HepG2 (cell line): ENCODE data around the gene CLCA2. TPM values are rescaled to one million over a fixed set of nuclear protein-coding genes. Genes with fewer than 3 reads are reported as not detected.

Source experiments
- ATAC-seq: fragments of 200-7000 bp; cut with Tn5 transposase; 3 replicates; pipeline ENCODE4 v1.9.1; 2020; ENCODE audit warnings: mild to moderate bottlenecking, moderate library complexity
- BruUV-seq: library from RNA; stranded (reverse); fragments of 400-500 nt; replicated peaks from 2 replicates; lab custom pipeline; 2021; lab: Mats Ljungman, UMichigan
- CTCF ChIA-PET: fragments of 300-600 bp; formaldehyde crosslinking; extraction: SDS; loops from one replicate; lab custom pipeline; 2021; ENCODE audit warnings: low total read pairs, inconsistent platforms, low intra/inter-chr PET ratio; lab: Yijun Ruan, JAX
- POLR2A ChIA-PET: fragments of 350-600 bp; sonication (Branson Sonifier 250); formaldehyde crosslinking; loops from one replicate; lab custom pipeline; 2020; ENCODE audit warnings: antibody characterized with exemption, inconsistent platforms; lab: Yijun Ruan, JAX
- DNase-seq: peaks from one replicate; pipeline ENCODE4 v3.0.0-alpha.2; 2015; ENCODE audit warnings: low spot score
- FAIRE-seq: peaks from 3 replicates; lab custom pipeline; 2011; peaks lifted over from hg19 to GRCh38; lab: Jason Lieb, UNC
- H2AFZ ChIP-seq: one replicate; pipeline ENCODE4 v1.6.1; 2011; ENCODE audit warnings: low read length, inconsistent platforms
- H3K27ac ChIP-seq: fragments of 300-600 bp; 3 replicates; pipeline ENCODE4 v1.8.0; 2011; ENCODE audit warnings: mixed run types, mild to moderate bottlenecking, mixed read lengths, low read length, inconsistent platforms; ENCODE audit not compliant: insufficient read depth; ENCODE audit errors: extremely low read length
- H3K27me3 ChIP-seq, 2 experiments: fragments of 200-600 bp in 1 of 2; 2 replicates in 1 of 2; 3 replicates in 1 of 2; pipeline versions ENCODE4 v1.6.0 to v1.8.0; 2011; ENCODE audit warnings: low read length in 2 of 2, mild to moderate bottlenecking in 2 of 2, moderate library complexity in 2 of 2, inconsistent platforms in 1 of 2; ENCODE audit not compliant: insufficient read depth in 2 of 2, control insufficient read depth in 1 of 2
- H3K36me3 ChIP-seq, 2 experiments: fragments of 200-600 bp in 1 of 2; replicated peaks in 1 of 2; 2 replicates in 1 of 2; 3 replicates in 1 of 2; pipeline versions ENCODE4 v1.5.1 to v1.8.0; 2011; ENCODE audit warnings: low read length in 2 of 2, inconsistent platforms in 1 of 2; ENCODE audit not compliant: insufficient read depth in 2 of 2, control insufficient read depth in 1 of 2
- H3K4me1 ChIP-seq: 2 replicates; pipeline ENCODE4 v1.5.1; 2012; ENCODE audit warnings: low read length, inconsistent platforms; ENCODE audit not compliant: insufficient read depth
- H3K4me2 ChIP-seq: 2 replicates; pipeline ENCODE4 v1.6.0; 2011; ENCODE audit warnings: low read depth, low read length, inconsistent platforms
- H3K4me3 ChIP-seq, 3 experiments: fragments of 200-600 bp in 1 of 3; sonication (generic), shearing (Covaris generic) in 1 of 3; replicated peaks in 1 of 3; 2 replicates each; pipeline ENCODE4 v1.5.1; 2011 to 2016; ENCODE audit warnings: low read length in 3 of 3, inconsistent platforms in 2 of 3, low read depth in 2 of 3, mild to moderate bottlenecking in 2 of 3, control low read depth in 1 of 3, mixed read lengths in 1 of 3; ENCODE audit not compliant: insufficient read depth in 1 of 3
- H3K79me2 ChIP-seq: one replicate; pipeline ENCODE4 v1.6.1; 2011; ENCODE audit warnings: low read length, inconsistent platforms; ENCODE audit not compliant: insufficient read depth
- H3K9ac ChIP-seq: 2 replicates; pipeline ENCODE4 v1.6.0; 2011; ENCODE audit warnings: mild to moderate bottlenecking, low read depth, low read length, inconsistent platforms; ENCODE audit not compliant: insufficient read depth
- H3K9me3 ChIP-seq: 2 replicates; pipeline ENCODE4 v1.5.1; 2012; ENCODE audit warnings: mild to moderate bottlenecking, low read length
- H4K20me1 ChIP-seq: 2 replicates; pipeline ENCODE4 v1.6.0; 2011; ENCODE audit warnings: inconsistent platforms, mild to moderate bottlenecking, low read length, moderate library complexity; ENCODE audit not compliant: insufficient read depth
- KMT2B ChIP-seq: IDR thresholded peaks from 2 replicates; pipeline ENCODE4 v1.6.1; 2016; ENCODE audit warnings: missing genetic modification reagents, missing compliant biosample characterization
- TP53 ChIP-seq: sonication (generic); formaldehyde crosslinking; conservative IDR thresholded peaks from 2 replicates; pipeline ENCODE4 v1.4.0; 2020; ENCODE audit warnings: missing genetic modification reagents
- ZNF235 ChIP-seq: sonication (generic); formaldehyde crosslinking; IDR thresholded peaks from 2 replicates; pipeline ENCODE4 v1.8.1; 2023; ENCODE audit warnings: mild to moderate bottlenecking, missing genetic modification reagents, borderline replicate concordance
- ZNF670 ChIP-seq: sonication (generic); formaldehyde crosslinking; IDR thresholded peaks from 2 replicates; pipeline ENCODE4 v1.8.0; 2022; ENCODE audit warnings: mild to moderate bottlenecking, missing genetic modification reagents, borderline replicate concordance
- WGBS: methylation state at CpG from one replicate; pipeline ENCODE4 v1.1.6; 2017; ENCODE audit warnings: low lambda C conversion rate; 5-methylcytosine and 5-hydroxymethylcytosine counted together
- in situ Hi-C: cut with HindIII; loops from 2 replicates; pipeline ENCODE4 v1.10.0; 2017; ENCODE audit warnings: low pct_unique_long_range_greater_than_20kb; ENCODE audit not compliant: extremely low pct_ligation_motif_present
- intact Hi-C: fragments of 100-400 bp; cut with micrococcal nuclease; formaldehyde crosslinking; loops from one replicate; pipeline ENCODE4 v1.10.0; 2022; ENCODE audit not compliant: unreplicated experiment
- polyA plus RNA-seq, 8 experiments: library from polyadenylated mRNA; depleted of rRNA in 3 of 8; stranded (reverse) in 7 of 8; unstranded in 1 of 8; fragments of >200 nt; fragmentation: Illumina TruSeq in 4 of 8; extraction: Trizol in 4 of 8; gene quantifications; 2 replicates each; pipeline versions ENCODE4 v1.2.1 to v1.2.3, GENCODE V29; 2011 to 2016; ENCODE audit warnings: low read depth in 4 of 8, missing spikeins in 1 of 8, mixed read lengths in 1 of 8; ENCODE audit not compliant: insufficient read depth in 1 of 8
- total RNA-seq, 5 experiments: library from RNA; depleted of rRNA; stranded (reverse); fragments of >200 nt; fragmentation: Illumina TruSeq; extraction: Trizol; gene quantifications; 2 replicates each; pipeline ENCODE4 v1.2.3, GENCODE V29; 2016; ENCODE audit warnings: low read depth in 1 of 5
- TF ChIP-seq, protein P1 (sequence below): sonication (generic); formaldehyde crosslinking; IDR thresholded peaks from 2 replicates; pipeline ENCODE4 v1.4.0; 2020; ENCODE audit warnings: mild to moderate bottlenecking, missing genetic modification reagents
- TF ChIP-seq, protein P2 (sequence below): IDR thresholded peaks from 2 replicates; pipeline ENCODE4 v1.6.1; 2016
- TF ChIP-seq, protein P3 (sequence below): sonication (generic); formaldehyde crosslinking; conservative IDR thresholded peaks from 2 replicates; pipeline ENCODE4 v1.4.0; 2020; ENCODE audit warnings: missing genetic modification reagents
- TF ChIP-seq, protein P4 (sequence below), 2 experiments: sonication (generic) in 1 of 2; formaldehyde crosslinking in 1 of 2; IDR thresholded peaks; 2 replicates each; pipeline versions ENCODE4 v1.5.1 to v1.6.1; 2011 to 2020; ENCODE audit warnings: borderline replicate concordance in 1 of 2, low read depth in 1 of 2, low read length in 1 of 2, mild to moderate bottlenecking in 1 of 2, missing genetic modification reagents in 1 of 2, moderate library complexity in 1 of 2
- TF ChIP-seq, protein P5 (sequence below): fragments of 450-650 bp; IDR thresholded peaks from 2 replicates; pipeline ENCODE4 v1.6.1; 2016

The CLCA2 gene
- total and polyA plus RNA-seq, 2 of the 13 experiments (the other 11 are each of a cell fraction or from before 2014, with no cell fraction given), result not detected

DNA sequence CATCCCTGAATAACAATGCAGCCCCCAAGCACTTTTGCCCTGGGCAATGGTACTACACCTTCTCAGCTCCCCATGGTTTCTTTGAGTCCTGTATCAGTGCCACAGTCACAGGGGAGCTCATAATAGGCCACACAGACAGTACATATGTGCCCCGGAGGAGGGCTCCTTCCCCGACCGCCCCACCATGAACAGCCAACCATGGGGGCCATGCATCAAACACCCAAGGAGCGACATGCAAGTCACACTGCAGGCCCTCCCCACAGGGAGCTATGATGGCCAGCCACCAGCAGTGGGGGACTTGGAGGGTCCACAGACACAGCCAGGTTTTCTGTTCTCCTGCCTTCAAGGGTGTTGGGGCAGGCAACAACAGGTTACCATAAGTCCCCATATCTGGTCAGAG lies 13.1 kb upstream of the CLCA2 start (continued):
- TF ChIP-seq, protein P1, sequence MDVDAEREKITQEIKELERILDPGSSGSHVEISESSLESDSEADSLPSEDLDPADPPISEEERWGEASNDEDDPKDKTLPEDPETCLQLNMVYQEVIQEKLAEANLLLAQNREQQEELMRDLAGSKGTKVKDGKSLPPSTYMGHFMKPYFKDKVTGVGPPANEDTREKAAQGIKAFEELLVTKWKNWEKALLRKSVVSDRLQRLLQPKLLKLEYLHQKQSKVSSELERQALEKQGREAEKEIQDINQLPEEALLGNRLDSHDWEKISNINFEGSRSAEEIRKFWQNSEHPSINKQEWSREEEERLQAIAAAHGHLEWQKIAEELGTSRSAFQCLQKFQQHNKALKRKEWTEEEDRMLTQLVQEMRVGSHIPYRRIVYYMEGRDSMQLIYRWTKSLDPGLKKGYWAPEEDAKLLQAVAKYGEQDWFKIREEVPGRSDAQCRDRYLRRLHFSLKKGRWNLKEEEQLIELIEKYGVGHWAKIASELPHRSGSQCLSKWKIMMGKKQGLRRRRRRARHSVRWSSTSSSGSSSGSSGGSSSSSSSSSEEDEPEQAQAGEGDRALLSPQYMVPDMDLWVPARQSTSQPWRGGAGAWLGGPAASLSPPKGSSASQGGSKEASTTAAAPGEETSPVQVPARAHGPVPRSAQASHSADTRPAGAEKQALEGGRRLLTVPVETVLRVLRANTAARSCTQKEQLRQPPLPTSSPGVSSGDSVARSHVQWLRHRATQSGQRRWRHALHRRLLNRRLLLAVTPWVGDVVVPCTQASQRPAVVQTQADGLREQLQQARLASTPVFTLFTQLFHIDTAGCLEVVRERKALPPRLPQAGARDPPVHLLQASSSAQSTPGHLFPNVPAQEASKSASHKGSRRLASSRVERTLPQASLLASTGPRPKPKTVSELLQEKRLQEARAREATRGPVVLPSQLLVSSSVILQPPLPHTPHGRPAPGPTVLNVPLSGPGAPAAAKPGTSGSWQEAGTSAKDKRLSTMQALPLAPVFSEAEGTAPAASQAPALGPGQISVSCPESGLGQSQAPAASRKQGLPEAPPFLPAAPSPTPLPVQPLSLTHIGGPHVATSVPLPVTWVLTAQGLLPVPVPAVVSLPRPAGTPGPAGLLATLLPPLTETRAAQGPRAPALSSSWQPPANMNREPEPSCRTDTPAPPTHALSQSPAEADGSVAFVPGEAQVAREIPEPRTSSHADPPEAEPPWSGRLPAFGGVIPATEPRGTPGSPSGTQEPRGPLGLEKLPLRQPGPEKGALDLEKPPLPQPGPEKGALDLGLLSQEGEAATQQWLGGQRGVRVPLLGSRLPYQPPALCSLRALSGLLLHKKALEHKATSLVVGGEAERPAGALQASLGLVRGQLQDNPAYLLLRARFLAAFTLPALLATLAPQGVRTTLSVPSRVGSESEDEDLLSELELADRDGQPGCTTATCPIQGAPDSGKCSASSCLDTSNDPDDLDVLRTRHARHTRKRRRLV (CRISPR knock-in tag), result no peak
- TF ChIP-seq, protein P2, sequence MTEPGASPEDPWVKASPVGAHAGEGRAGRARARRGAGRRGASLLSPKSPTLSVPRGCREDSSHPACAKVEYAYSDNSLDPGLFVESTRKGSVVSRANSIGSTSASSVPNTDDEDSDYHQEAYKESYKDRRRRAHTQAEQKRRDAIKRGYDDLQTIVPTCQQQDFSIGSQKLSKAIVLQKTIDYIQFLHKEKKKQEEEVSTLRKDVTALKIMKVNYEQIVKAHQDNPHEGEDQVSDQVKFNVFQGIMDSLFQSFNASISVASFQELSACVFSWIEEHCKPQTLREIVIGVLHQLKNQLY (CRISPR knock-in tag), result no peak
- TF ChIP-seq ZNF235, result no peak
- TF ChIP-seq KMT2B, result no peak
- TF ChIP-seq, protein P3, sequence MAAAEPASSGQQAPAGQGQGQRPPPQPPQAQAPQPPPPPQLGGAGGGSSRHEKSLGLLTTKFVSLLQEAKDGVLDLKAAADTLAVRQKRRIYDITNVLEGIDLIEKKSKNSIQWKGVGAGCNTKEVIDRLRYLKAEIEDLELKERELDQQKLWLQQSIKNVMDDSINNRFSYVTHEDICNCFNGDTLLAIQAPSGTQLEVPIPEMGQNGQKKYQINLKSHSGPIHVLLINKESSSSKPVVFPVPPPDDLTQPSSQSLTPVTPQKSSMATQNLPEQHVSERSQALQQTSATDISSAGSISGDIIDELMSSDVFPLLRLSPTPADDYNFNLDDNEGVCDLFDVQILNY (CRISPR knock-in tag), result no peak

DNA sequence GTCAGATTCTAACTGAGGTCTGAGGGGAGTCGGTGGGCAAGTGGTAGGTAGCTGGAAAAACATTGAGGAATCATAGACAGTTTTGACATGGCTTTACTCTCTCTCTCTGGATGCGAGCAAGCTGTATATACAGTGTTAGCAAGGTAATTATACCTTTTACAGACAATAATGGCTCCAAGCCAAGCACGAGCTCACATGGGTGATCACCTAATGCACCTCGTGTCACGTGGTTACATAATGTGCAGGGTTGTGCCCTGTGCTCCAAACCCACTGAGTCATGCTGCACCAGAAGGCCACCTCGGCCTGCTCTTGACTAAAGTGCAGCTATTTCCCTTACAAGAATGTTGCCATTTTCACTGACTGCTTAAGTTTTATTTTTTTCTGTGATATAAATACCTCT lies 7.6 kb upstream of the CLCA2 start:
- WGBS, result 7% methylated on average over 6 of the region's 6 CpGs
- H3K4me2 ChIP-seq, result no peak overlapping the region
- intact Hi-C loops, result no loop called here
- POLR2A ChIA-PET, result no interaction called here
- H3K9me3 ChIP-seq, result no peaks in the 10 kb centered on the region
- no TSS peak for BruUV-seq
- FAIRE-seq (no peak), DNase-seq (no peak), ATAC-seq (no peak)
- H2AFZ ChIP-seq, result no peak overlapping the region
- H3K4me3 ChIP-seq, result no peak overlapping the region
- no peaks in the 10 kb centered on the region for H3K79me2 ChIP-seq
- no peaks in the 10 kb centered on the region for H4K20me1 ChIP-seq
- CTCF ChIA-PET, result no interaction called here
- in situ Hi-C loops, result no loop called here
- H3K36me3 ChIP-seq, result no peaks in the 10 kb centered on the region
- H3K9ac ChIP-seq, result no peak overlapping the region
- H3K4me1 ChIP-seq, result no peaks in the 10 kb centered on the region
- TF ChIP-seq TP53 (CRISPR knock-in tag), result no peak
- TF ChIP-seq ZNF670 (CRISPR knock-in tag), result no peak
- TF ChIP-seq, protein P4, sequence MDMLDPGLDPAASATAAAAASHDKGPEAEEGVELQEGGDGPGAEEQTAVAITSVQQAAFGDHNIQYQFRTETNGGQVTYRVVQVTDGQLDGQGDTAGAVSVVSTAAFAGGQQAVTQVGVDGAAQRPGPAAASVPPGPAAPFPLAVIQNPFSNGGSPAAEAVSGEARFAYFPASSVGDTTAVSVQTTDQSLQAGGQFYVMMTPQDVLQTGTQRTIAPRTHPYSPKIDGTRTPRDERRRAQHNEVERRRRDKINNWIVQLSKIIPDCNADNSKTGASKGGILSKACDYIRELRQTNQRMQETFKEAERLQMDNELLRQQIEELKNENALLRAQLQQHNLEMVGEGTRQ (IDR thresholded peaks at IDR 0.05; ENCODE audit: low read depth, low read length), result peak; percentile 48; the same call in 1 of the 2 replicates
- TF ChIP-seq, protein P4 (CRISPR knock-in tag; IDR thresholded peaks at IDR 0.05; ENCODE audit: borderline replicate concordance), result no peak
- TF ChIP-seq, protein P5, sequence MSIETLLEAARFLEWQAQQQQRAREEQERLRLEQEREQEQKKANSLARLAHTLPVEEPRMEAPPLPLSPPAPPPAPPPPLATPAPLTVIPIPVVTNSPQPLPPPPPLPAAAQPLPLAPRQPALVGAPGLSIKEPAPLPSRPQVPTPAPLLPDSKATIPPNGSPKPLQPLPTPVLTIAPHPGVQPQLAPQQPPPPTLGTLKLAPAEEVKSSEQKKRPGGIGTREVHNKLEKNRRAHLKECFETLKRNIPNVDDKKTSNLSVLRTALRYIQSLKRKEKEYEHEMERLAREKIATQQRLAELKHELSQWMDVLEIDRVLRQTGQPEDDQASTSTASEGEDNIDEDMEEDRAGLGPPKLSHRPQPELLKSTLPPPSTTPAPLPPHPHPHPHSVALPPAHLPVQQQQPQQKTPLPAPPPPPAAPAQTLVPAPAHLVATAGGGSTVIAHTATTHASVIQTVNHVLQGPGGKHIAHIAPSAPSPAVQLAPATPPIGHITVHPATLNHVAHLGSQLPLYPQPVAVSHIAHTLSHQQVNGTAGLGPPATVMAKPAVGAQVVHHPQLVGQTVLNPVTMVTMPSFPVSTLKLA, result peak; percentile 73
- TF ChIP-seq, all 625 proteins: peak for 2
- H3K27me3 ChIP-seq, result no peaks in the 10 kb centered on the region
- H3K27ac ChIP-seq, result no peak overlapping the region
